ACC112 (cell line): Measurements from ENCODE around the gene PPP1R37.
"Not testable (repeated sequence)": the region's sequence is repeated elsewhere in the genome, so short reads cannot be mapped to it uniquely, and the experiment has no call there.

Source experiments
- H2AFZ ChIP-seq: fragments of 200-600 bp; sonication (generic); one replicate; pipeline ENCODE4 v1.6.0; 2017; ENCODE audit warnings: antibody characterized with exemption, low read length; ENCODE audit not compliant: unreplicated experiment
- H3K27ac ChIP-seq: fragments of 200-600 bp; sonication (generic); 2 replicates; pipeline ENCODE4 v1.5.1; 2014; ENCODE audit warnings: low read depth, mild to moderate bottlenecking, antibody characterized with exemption, low read length, moderate library complexity
- H3K27me3 ChIP-seq: fragments of 200-600 bp; sonication (generic); 2 replicates; pipeline ENCODE4 v1.6.1; 2014; ENCODE audit warnings: mild to moderate bottlenecking, antibody characterized with exemption, low read length, moderate library complexity, mixed read lengths; ENCODE audit not compliant: insufficient read depth
- H3K36me3 ChIP-seq: fragments of 200-600 bp; sonication (generic); 2 replicates; pipeline ENCODE4 v1.6.1; 2016; ENCODE audit warnings: mild to moderate bottlenecking, antibody characterized with exemption, low read length, moderate library complexity, mixed read lengths; ENCODE audit not compliant: insufficient read depth
- H3K4me1 ChIP-seq: fragments of 200-600 bp; sonication (generic); one replicate; pipeline ENCODE4 v1.6.1; 2016; ENCODE audit warnings: low read length, mixed read lengths; ENCODE audit not compliant: insufficient read depth, unreplicated experiment, control insufficient read depth
- H3K4me3 ChIP-seq: fragments of 200-600 bp; sonication (generic); 2 replicates; pipeline ENCODE4 v1.5.1; 2014; ENCODE audit warnings: mild to moderate bottlenecking, low read depth, low read length
- H3K79me2 ChIP-seq: fragments of 200-600 bp; sonication (generic); one replicate; pipeline ENCODE4 v1.6.0; 2016; ENCODE audit warnings: low read length; ENCODE audit not compliant: control insufficient read depth, unreplicated experiment, insufficient read depth

PPP1R37 gene

DNA sequence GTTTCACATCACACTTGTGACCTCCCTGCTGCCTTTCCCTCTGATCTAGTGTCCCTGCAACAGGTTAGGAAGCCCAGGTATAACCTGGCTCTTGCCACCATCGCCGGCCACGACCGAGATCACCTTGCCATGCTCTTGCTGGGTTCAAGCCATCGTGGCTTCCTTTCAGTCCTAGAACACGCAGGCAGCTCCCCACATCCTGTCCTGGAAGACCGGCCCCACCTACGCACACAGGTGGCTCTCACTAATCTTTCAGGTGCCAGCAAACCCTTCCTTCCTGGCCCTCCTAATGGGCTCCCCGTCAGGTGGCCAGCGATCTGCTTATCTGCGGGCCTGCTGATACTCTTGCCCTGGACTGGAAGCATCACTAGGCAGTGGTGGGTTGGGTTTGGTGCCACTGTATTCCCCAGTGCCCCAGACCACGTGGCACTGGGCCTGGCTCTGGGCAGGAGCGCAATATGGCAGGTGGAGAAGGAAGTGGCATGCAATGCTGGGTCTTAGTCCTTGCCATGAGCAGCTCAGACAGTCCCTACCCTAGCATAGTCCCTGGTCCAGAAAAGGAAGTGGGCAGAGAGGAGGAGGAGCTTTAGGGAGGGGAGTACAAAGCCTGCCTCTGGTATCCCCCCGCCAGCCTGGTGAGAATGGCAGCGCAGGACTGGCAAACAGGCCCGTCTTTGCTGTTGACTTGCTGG lies 11.8 kb downstream of the PPP1R37 start:
- Histone ChIP-seq H3K27ac (no peak overlapping the region), H3K36me3 (no peaks in the 10 kb centered on the region), H3K4me3 (no peak overlapping the region), H2AFZ (no peak overlapping the region), H3K79me2 (peaks cover 40% of the 10 kb centered on the region), H3K27me3 (no peaks in the 10 kb centered on the region), H3K4me1 (no peaks in the 10 kb centered on the region)

DNA sequence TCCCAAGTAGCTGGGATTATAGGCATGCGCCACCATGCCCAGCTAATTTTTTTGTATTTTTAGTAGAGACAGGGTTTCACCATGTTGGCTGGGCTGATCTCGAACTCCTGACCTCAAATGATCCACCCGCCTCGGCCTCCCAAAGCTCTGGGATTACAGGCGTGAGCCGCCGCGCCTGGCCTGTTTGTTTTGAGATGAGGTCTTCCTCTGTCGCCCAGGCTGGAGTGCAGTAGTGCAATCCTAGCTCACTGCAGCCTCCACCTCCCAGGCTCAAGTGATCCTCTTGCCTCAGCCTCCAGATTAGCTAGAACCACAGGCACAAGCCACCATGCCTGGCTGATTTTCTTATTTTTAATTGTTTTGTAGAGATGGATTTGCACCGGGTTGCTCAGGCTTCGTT lies 13.4 kb downstream of the PPP1R37 start:
- not testable (repeated sequence) for H3K36me3 ChIP-seq, H3K4me1 ChIP-seq, H2AFZ ChIP-seq, H3K27me3 ChIP-seq, H3K27ac ChIP-seq, H3K4me3 ChIP-seq
- peaks cover 28% of the 10 kb centered on the region for H3K79me2 ChIP-seq

DNA sequence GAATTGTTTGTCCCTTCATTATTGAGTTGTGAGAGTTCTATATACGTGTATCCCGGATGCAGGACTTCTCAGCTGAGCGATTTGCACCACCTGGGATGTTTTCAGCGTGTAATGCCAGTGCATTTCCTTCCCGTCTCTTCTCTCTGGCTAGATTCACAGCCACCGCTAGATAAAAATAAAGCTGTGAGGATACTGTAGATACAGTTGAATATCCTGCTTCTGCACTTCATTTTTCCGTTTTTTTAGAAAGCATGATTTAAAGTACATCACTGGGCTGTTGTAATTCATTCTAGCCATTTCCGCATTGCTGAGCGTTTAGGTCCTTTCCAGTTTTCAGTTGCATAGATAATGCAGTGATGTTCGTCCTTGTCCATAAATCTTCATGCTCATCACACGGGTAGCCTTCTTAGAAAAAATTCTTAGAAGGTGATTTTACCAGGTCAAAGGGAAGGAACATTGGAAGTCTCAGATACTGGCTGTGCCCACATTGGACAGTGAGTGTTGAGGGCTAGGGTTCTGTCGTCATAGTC lies 14.7 kb downstream of the PPP1R37 start:
- H3K4me3 ChIP-seq, result no peak overlapping the region
- no peak overlapping the region for H2AFZ ChIP-seq
- no peak overlapping the region for H3K27ac ChIP-seq
- peaks cover 20% of the 10 kb centered on the region for H3K79me2 ChIP-seq
- H3K27me3 ChIP-seq, result no peaks in the 10 kb centered on the region
- H3K36me3 ChIP-seq, result no peaks in the 10 kb centered on the region
- H3K4me1 ChIP-seq, result no peaks in the 10 kb centered on the region

DNA sequence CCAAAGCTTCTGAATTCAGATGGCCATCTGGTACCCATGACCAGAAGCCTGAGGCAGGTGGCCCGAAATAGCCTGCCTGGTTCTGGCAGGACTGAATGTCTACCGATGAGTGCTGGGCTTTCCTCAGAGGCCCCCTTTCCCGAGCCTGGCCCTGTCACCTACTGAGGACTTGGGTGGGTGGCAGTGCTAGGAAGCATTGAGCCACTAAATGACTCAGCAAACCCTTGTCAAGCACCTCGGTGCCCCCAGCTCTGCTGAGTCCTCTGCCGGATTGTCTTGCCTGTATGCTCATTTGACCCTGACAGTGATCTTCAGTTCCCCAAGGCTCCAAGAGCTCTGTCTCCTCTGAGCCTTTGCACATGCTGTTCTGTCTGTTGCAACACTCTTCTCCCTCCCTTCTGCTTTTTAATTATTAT lies 17.9 kb downstream of the PPP1R37 start:
- no peak overlapping the region for H3K4me3 ChIP-seq
- H3K27ac ChIP-seq, result no peak overlapping the region
- no peaks in the 10 kb centered on the region for H3K4me1 ChIP-seq
- H2AFZ ChIP-seq, result no peak overlapping the region
- H3K79me2 ChIP-seq, result peaks cover 28% of the 10 kb centered on the region
- H3K36me3 ChIP-seq, result no peaks in the 10 kb centered on the region
- no peaks in the 10 kb centered on the region for H3K27me3 ChIP-seq

DNA sequence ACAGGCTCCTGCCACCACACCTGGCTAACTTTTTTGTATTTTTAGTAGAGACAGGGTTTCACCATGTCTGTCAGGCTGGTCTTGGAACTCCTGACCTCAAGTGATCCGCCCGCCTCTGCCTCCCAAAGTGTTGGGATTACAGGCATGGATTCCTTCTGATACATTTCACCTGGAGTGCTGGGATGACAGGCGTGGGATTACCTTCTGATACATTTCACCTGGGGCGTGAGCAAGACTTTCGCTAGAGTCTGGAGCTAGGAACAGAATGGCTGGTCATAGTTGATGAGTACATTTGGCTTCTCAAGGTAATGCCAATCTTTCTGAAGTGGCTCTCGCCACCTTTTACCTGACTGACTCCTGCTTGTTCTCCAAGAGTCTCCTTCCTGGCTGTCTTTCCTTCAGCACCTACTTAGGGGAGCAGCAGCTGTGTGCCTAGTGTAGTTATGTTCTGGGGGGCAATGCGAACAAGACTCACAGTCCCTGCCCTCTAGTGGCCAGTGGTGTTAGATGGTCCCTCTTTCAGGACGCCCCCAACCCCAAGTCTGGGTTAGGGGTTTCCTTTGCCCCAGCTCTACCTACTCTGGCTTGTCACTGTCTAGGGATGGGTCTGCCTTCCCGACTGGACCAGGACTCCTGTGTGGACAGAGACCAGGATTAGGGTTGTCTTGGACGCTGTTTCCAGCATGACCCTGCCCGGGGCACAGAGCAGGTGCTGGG lies 19.3 kb downstream of the PPP1R37 start:
- Histone ChIP-seq H3K79me2 (peaks cover 28% of the 10 kb centered on the region), H3K4me3 (no peak overlapping the region), H3K36me3 (no peaks in the 10 kb centered on the region), H3K27ac (no peak overlapping the region), H3K4me1 (no peaks in the 10 kb centered on the region), H3K27me3 (no peaks in the 10 kb centered on the region), H2AFZ (no peak overlapping the region)

DNA sequence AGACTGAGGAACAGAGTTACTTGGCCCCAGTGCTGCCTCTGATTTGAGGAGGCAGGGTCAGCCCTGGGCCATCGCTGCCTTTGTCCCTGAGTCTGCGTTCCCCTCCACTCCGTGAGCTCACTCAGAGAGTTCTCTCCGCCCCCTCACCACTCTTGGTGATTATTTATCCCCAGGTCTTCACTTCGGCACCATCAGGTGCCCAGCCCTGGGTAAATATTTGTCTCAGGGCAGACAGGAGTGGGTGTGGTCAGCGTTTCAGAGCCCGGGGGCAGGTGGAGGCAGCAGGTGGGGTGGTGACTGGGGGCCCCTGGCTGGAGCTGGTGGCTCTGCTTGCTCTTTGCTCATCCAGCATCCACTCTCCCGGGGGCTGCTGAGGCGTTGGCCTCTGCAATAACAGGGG lies 20.6 kb downstream of the PPP1R37 start:
- no peaks in the 10 kb centered on the region for H3K4me1 ChIP-seq

DNA sequence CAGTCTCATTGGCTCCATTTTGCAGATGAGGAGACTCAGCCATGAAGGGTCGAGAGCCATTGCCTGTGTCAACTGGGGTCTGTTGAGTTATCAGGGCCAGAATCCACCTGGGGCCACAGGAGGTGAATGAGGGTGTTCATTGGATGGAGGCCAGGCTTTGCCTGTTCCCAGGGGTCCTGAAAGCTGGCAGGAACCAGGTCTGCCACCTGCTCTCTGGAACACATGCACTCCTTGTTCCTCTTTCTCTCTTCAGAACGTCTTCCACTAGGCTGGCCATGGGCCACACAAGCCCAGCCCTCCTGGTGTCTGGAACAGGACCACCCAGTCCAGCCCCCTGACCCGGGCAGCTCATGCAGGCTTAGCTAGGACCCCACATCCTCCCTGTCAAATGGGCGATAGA lies 21.1 kb downstream of the PPP1R37 start:
- Histone ChIP-seq H3K79me2 (peaks cover 29% of the 10 kb centered on the region), H3K36me3 (no peaks in the 10 kb centered on the region), H3K4me1 (no peaks in the 10 kb centered on the region), H3K27me3 (no peaks in the 10 kb centered on the region), H3K4me3 (no peak overlapping the region), H3K27ac (no peak overlapping the region), H2AFZ (no peak overlapping the region)

More for the DNA sequence above, 20.6 kb downstream of the PPP1R37 start:
- Histone ChIP-seq H3K36me3 (no peaks in the 10 kb centered on the region), H3K27me3 (no peaks in the 10 kb centered on the region), H3K4me3 (no peak overlapping the region), H3K27ac (no peak overlapping the region), H3K79me2 (peaks cover 29% of the 10 kb centered on the region), H2AFZ (no peak overlapping the region)

DNA sequence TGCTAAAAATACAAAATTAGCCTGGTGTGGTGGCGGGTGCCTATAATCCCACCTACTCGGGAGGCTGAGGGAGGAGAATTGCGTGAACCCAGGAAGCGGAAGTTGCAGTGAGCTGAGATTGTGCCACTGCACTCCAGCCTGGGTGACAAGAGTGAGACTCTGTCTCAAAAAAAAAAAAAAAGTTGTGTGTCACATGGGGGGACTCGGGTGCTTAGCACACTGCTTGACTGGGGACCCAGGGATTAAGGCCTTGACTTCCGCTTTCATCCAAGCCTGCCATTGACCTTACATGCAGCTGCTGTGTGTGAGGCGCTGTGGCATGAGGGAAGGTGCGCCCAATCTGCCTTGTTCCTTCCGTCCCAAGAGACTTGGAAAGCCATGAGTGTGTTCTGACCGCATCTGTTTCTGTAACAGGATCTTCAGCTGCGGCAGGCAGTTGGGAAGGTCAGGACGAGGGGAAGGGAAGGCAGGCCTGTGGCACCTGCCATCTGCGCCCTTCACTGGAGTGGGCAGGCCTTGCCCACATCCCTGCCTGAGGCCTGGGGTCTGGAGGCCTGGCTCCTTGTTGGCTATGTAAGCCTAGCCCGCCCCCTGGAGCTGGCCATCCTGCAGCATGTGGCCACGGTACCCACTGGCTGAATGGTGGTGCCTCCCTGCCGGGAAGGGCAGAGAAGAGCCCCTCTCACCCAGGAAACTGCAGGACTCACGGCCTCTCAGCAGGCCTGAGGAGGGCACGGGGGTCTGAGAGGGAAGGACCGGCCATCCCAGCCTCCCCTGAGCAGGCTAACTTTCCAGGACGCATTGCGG lies 23.0 kb downstream of the PPP1R37 start:
- no peak overlapping the region for H3K27ac ChIP-seq
- no peaks in the 10 kb centered on the region for H3K27me3 ChIP-seq
- no peak overlapping the region for H3K4me3 ChIP-seq
- no peaks in the 10 kb centered on the region for H3K4me1 ChIP-seq
- peaks cover 23% of the 10 kb centered on the region for H3K79me2 ChIP-seq
- H2AFZ ChIP-seq, result no peak overlapping the region
- no peaks in the 10 kb centered on the region for H3K36me3 ChIP-seq

DNA sequence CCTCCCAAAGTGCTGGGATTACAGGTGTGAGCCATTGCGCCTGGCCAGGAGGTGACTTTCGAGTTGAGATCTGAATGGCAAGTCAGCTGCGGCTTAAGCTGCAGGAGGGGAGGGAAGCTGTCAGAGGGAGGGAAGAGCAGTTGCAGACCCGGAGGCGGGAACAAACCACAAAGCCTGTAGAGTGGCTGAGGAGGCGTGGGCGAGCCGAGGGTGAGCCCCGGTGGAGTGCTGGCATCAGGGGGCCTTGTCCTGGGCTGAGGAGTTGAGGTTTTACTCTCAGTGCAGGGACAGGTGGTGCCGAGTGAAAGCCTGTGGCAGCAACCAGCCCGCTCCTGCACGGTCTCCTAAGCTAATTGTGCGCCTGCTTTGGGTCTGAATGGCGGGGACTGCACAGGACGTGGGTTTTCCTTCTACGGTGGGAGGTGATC lies 24.2 kb downstream of the PPP1R37 start:
- no peaks in the 10 kb centered on the region for H3K36me3 ChIP-seq
- H3K27me3 ChIP-seq, result no peaks in the 10 kb centered on the region
- H3K4me1 ChIP-seq, result no peaks in the 10 kb centered on the region
- peaks cover 21% of the 10 kb centered on the region for H3K79me2 ChIP-seq
- no peak overlapping the region for H2AFZ ChIP-seq
- H3K4me3 ChIP-seq, result no peak overlapping the region
- H3K27ac ChIP-seq, result no peak overlapping the region

DNA sequence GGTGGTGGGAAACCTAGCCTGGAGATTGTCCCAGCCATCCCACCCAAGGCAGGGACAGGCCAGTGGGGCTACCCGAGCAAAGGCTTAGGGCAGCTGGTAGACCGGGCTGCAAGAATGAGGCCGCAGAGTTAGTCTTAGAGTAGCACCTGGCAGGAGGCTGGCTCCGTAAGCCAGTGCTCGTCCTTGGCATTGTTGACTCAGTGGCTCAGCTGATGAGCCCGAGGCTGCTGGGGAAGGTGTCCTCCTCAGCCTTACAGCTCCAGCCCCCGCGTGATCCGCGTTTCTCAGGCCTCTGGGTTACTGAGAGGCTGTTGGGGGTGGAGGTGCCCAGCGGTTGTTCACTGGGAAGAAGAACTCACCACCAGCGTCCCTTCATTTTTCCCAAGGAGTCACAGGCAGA lies 24.7 kb downstream of the PPP1R37 start:
- no peak overlapping the region for H3K4me3 ChIP-seq
- no peak overlapping the region for H3K27ac ChIP-seq
- no peaks in the 10 kb centered on the region for H3K36me3 ChIP-seq
- H3K79me2 ChIP-seq, result peaks cover 20% of the 10 kb centered on the region
- no peaks in the 10 kb centered on the region for H3K27me3 ChIP-seq
- H2AFZ ChIP-seq, result no peak overlapping the region
- no peaks in the 10 kb centered on the region for H3K4me1 ChIP-seq
